K562 (cell line): Measurements from ENCODE around the gene HOXB5. TPM values are rescaled to one million over a fixed set of nuclear protein-coding genes. Genes with fewer than 3 reads are reported as not detected.

Experiments used
- ATAC-seq: fragments of 200-7000 bp; cut with Tn5 transposase; 3 replicates; pipeline ENCODE4 v1.9.1; 2020; ENCODE audit warnings: moderate library complexity
- BruUV-seq: library from RNA; stranded (reverse); fragments of 400-500 nt; replicated peaks from 2 replicates; lab custom pipeline; 2021; lab: Mats Ljungman, UMichigan
- CTCF ChIA-PET: fragments of 300-600 bp; formaldehyde crosslinking; extraction: SDS; loops from one replicate; lab custom pipeline; 2021; ENCODE audit warnings: low intra/inter-chr PET ratio; lab: Yijun Ruan, JAX
- POLR2A ChIA-PET: fragments of 300-600, 350-650 bp; sonication (Branson Sonifier 250); formaldehyde crosslinking; extraction: SDS; loops from one replicate; lab custom pipeline; 2021; ENCODE audit warnings: antibody characterized with exemption, inconsistent platforms; lab: Yijun Ruan, JAX
- DNase-seq, 4 experiments: peaks; one replicate each; pipeline versions ENCODE4 v3.0.0 to v3.0.0-alpha.2; 2011 to 2018; ENCODE audit warnings: low spot score in 3 of 4, mixed read lengths in 3 of 4; ENCODE audit errors: extremely low read depth in 1 of 4
- FAIRE-seq: peaks from 2 replicates; lab custom pipeline; 2011; peaks lifted over from hg19 to GRCh38; lab: Jason Lieb, UNC
- H2AFZ ChIP-seq: 2 replicates; pipeline ENCODE4 v1.6.0; 2011; ENCODE audit warnings: low read depth, low read length, control low read depth, inconsistent platforms
- H3K27ac ChIP-seq: fragments of 200-600 bp; 3 replicates; pipeline ENCODE4 v1.8.0; 2011; ENCODE audit warnings: low read depth, mild to moderate bottlenecking, control low read depth, inconsistent platforms, low read length, moderate library complexity, mixed read lengths; ENCODE audit errors: extremely low read depth
- H3K27me3 ChIP-seq, 2 experiments: fragments of 300-600 bp in 1 of 2; 2 replicates in 1 of 2; 3 replicates in 1 of 2; pipeline versions ENCODE4 v1.6.0 to v1.8.0; 2011; ENCODE audit warnings: inconsistent platforms in 2 of 2, low read length in 2 of 2, mild to moderate bottlenecking in 1 of 2, mixed read lengths in 1 of 2, moderate library complexity in 1 of 2; ENCODE audit not compliant: control insufficient read depth in 2 of 2, insufficient read depth in 2 of 2
- H3K36me3 ChIP-seq: fragments of 300-600 bp; 3 replicates; pipeline ENCODE4 v1.8.0; 2011; ENCODE audit warnings: mild to moderate bottlenecking, low read length, inconsistent platforms; ENCODE audit not compliant: control insufficient read depth, insufficient read depth
- H3K4me1 ChIP-seq, 2 experiments: fragments of 200-600 bp in 1 of 2; replicated peaks in 1 of 2; 2 replicates in 1 of 2; 3 replicates in 1 of 2; pipeline versions ENCODE4 v1.5.1 to v1.8.0; 2011; ENCODE audit warnings: inconsistent platforms in 2 of 2, low read length in 2 of 2, mild to moderate bottlenecking in 1 of 2, mixed read lengths in 1 of 2, moderate library complexity in 1 of 2; ENCODE audit not compliant: control insufficient read depth in 2 of 2, insufficient read depth in 2 of 2
- H3K4me2 ChIP-seq: 2 replicates; pipeline ENCODE4 v1.6.1; 2011; ENCODE audit warnings: low read length, control low read depth, inconsistent platforms, mixed read lengths; ENCODE audit not compliant: insufficient read depth
- H3K4me3 ChIP-seq: fragments of 200-600 bp; sonication (generic), shearing (Covaris generic); 2 replicates; pipeline ENCODE4 v1.5.1; 2016; ENCODE audit warnings: control low read depth, inconsistent platforms
- H3K79me2 ChIP-seq: fragments of 200-600 bp; 3 replicates; pipeline ENCODE4 v1.8.0; 2011; ENCODE audit warnings: low read length, inconsistent platforms; ENCODE audit not compliant: control insufficient read depth, insufficient read depth
- H3K9ac ChIP-seq, 2 experiments: 2 replicates each; pipeline versions ENCODE4 v1.6.0 to v1.6.1; 2011; ENCODE audit warnings: low read depth in 2 of 2, low read length in 2 of 2, control low read depth in 1 of 2, inconsistent platforms in 1 of 2, mild to moderate bottlenecking in 1 of 2, mixed read lengths in 1 of 2; ENCODE audit not compliant: insufficient read depth in 1 of 2
- H3K9me1 ChIP-seq: one replicate; pipeline ENCODE4 v1.6.0; 2011; ENCODE audit warnings: inconsistent platforms, mild to moderate bottlenecking, low read length, moderate library complexity; ENCODE audit not compliant: control insufficient read depth, insufficient read depth
- H3K9me3 ChIP-seq: replicated peaks from 2 replicates; pipeline ENCODE4 v1.5.1; 2011; ENCODE audit warnings: low read depth, low read length, inconsistent platforms; ENCODE audit not compliant: control insufficient read depth, insufficient read depth
- H4K20me1 ChIP-seq: replicated peaks from 2 replicates; pipeline ENCODE4 v1.6.1; 2011; ENCODE audit warnings: low read length, inconsistent platforms, mixed read lengths; ENCODE audit not compliant: control insufficient read depth, insufficient read depth
- CEBPB ChIP-seq: fragments of 450-650 bp; IDR thresholded peaks from 2 replicates; pipeline ENCODE4 v1.6.1; 2016; ENCODE audit warnings: missing genetic modification characterization, missing compliant biosample characterization
- KDM4B ChIP-seq, 2 experiments: fragments of 450-650 bp in 1 of 2; sonication (generic) in 1 of 2; IDR thresholded peaks; 2 replicates each; pipeline ENCODE4 v1.6.1; 2016 to 2017; ENCODE audit warnings: borderline replicate concordance in 2 of 2, antibody characterized with exemption in 1 of 2, low read depth in 1 of 2, mild to moderate bottlenecking in 1 of 2
- SP1 ChIP-seq: sonication (generic); formaldehyde crosslinking; IDR thresholded peaks from 2 replicates; pipeline ENCODE4 v1.8.1; 2022; ENCODE audit warnings: mild to moderate bottlenecking, missing genetic modification reagents
- SPI1 ChIP-seq: IDR thresholded peaks from 2 replicates; pipeline ENCODE4 v1.6.1; 2011; ENCODE audit warnings: low read depth, low read length, control low read depth, borderline replicate concordance
- TRIM24 ChIP-seq, 2 experiments: fragments of 450-650 bp; IDR thresholded peaks; 2 replicates each; pipeline ENCODE4 v1.6.1; 2016
- ZNF431 ChIP-seq: sonication (generic); formaldehyde crosslinking; IDR thresholded peaks from 2 replicates; pipeline ENCODE4 v1.8.0; 2022; ENCODE audit warnings: mild to moderate bottlenecking, missing genetic modification reagents
- ZNF707 ChIP-seq: fragments of 250-450 bp; sonication (Bioruptor Pico); conservative IDR thresholded peaks from 2 replicates; pipeline ENCODE4 v1.8.0; 2022; ENCODE audit warnings: inconsistent platforms, mild to moderate bottlenecking, moderate library complexity
- WGBS: fragments of 100-300 bp; shearing (Covaris generic); methylation state at CpG from one replicate; pipeline ENCODE4 v1.1.6; 2016; ENCODE audit warnings: low coverage, mixed read lengths; ENCODE audit not compliant: insufficient coverage; ENCODE audit errors: missing lambda C conversion rate; 5-methylcytosine and 5-hydroxymethylcytosine counted together
- in situ Hi-C: fragments of 300-500 bp; cut with MboI; formaldehyde crosslinking; loops from 4 replicates; pipeline ENCODE4 v1.15.0; 2018; ENCODE audit warnings: inconsistent platforms, mixed read lengths
- intact Hi-C: fragments of 100-400 bp; cut with micrococcal nuclease; formaldehyde crosslinking; loops from 2 replicates; pipeline ENCODE4 v1.14.2; 2022
- polyA plus RNA-seq, 8 experiments: library from polyadenylated mRNA; depleted of rRNA in 4 of 8; stranded (reverse) in 5 of 8; unstranded in 3 of 8; fragments of >200 nt; fragmentation: Nextera tagmentation in 2 of 8; fragmentation: Illumina TruSeq in 1 of 8; extraction: Ambion mirVana in 2 of 8; extraction: Trizol in 1 of 8; gene quantifications; 2 replicates each; pipeline versions ENCODE4 v1.2.1 to v1.2.3, GENCODE V29; 2011 to 2014; ENCODE audit warnings: inconsistent platforms in 1 of 8, missing spikeins in 1 of 8
- total RNA-seq, 7 experiments: library from RNA; depleted of rRNA in 6 of 7; stranded (reverse); fragments of >200 nt in 6 of 7; fragmentation: Illumina TruSeq in 2 of 7; extraction: Trizol in 2 of 7; gene quantifications; 2 replicates each; pipeline versions ENCODE4 v1.2.1 to v1.2.3, GENCODE V29; 2011 to 2021; ENCODE audit warnings: low replicate concordance in 1 of 7
- TF ChIP-seq, protein P1 (sequence below), 2 experiments: IDR thresholded peaks; 2 replicates each; pipeline ENCODE4 v1.6.1; 2011; ENCODE audit warnings: borderline replicate concordance in 1 of 2, control low read depth in 1 of 2, low read depth in 1 of 2, low read length in 1 of 2, mild to moderate bottlenecking in 1 of 2, mixed read lengths in 1 of 2, moderate library complexity in 1 of 2; ENCODE audit not compliant: insufficient read depth in 1 of 2, insufficient read length in 1 of 2, poor library complexity in 1 of 2, severe bottlenecking in 1 of 2; ENCODE audit errors: extremely low read depth in 1 of 2

The HOXB5 gene
- total and polyA plus RNA-seq, 9 of the 15 experiments (the other 6 are each of a cell fraction or from before 2014, with no cell fraction given) = 0.24 to 2.7 (median 0.65) TPM

GRCh38 chr17:48563867-48564187 lies 29.8 kb downstream of the HOXB5 start:
- H3K79me2 ChIP-seq = peaks cover 40% of the 10 kb centered on the region
- H3K9me1 ChIP-seq = peaks cover 6% of the 10 kb centered on the region
- ChIA-PET CTCF (no interaction called here), POLR2A (interaction anchor here (0.6 to 0.9 kb wide), 2 partner anchors 14 to 91 kb away, joined by 3 read pairs; no protein-coding TSS in a partner anchor)
- H3K4me2 ChIP-seq = no peak overlapping the region
- H3K36me3 ChIP-seq = peaks cover 89% of the 10 kb centered on the region; the same call in 2 of the 3 replicates
- FAIRE-seq (no peak), ATAC-seq (no peak), DNase-seq (no peak)
- H3K9me3 ChIP-seq = no peaks in the 10 kb centered on the region
- WGBS = 84% methylated on average over 6 of the region's 10 CpGs
- in situ Hi-C loops = no loop called here
- H3K9ac ChIP-seq = no peak overlapping the region
- intact Hi-C loops = no loop called here
- no peak overlapping the region for H3K27ac ChIP-seq
- TF ChIP-seq TRIM24 (IDR thresholded peaks at IDR 0.05) (no peak), SPI1 (no peak), ZNF707 (CRISPR knock-in tag) (no peak), ZNF431 (CRISPR knock-in tag) (no peak), SP1 (CRISPR knock-in tag) (no peak), CEBPB (tag) (no peak), KDM4B (IDR thresholded peaks at IDR 0.05; ENCODE audit: borderline replicate concordance in 2 of 2, low read depth in 1 of 2) (no peak)
- TF ChIP-seq, protein P1, sequence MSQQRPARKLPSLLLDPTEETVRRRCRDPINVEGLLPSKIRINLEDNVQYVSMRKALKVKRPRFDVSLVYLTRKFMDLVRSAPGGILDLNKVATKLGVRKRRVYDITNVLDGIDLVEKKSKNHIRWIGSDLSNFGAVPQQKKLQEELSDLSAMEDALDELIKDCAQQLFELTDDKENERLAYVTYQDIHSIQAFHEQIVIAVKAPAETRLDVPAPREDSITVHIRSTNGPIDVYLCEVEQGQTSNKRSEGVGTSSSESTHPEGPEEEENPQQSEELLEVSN (IDR thresholded peaks at IDR 0.05; ENCODE audit: borderline replicate concordance in 1 of 2, extremely low read depth in 1 of 2, insufficient read depth in 1 of 2, insufficient read length in 1 of 2, low read depth in 1 of 2, low read length in 1 of 2, poor library complexity in 1 of 2, severe bottlenecking in 1 of 2) = no peak
- H3K4me1 ChIP-seq = peaks cover 8 to 16% of the 10 kb centered on the region in 2 experiments
- BruUV-seq = no TSS peak
- no peaks in the 10 kb centered on the region; the same call in 1 of the 2 replicates for H4K20me1 ChIP-seq
- no peaks in the 10 kb centered on the region for H3K27me3 ChIP-seq
- H3K4me3 ChIP-seq = no peak overlapping the region
- no peak overlapping the region for H2AFZ ChIP-seq
